HFF-Myc (cell line): ENCODE measurements around the gene UBE2G2.

ENCODE experiments used
- DNase-seq: peaks from one replicate; pipeline ENCODE4 v3.0.0-alpha.2; 2011; ENCODE audit warnings: low read depth; ENCODE audit errors: extremely low read depth
- H3K4me3 ChIP-seq: replicated peaks from 2 replicates; pipeline ENCODE4 v1.5.1; 2011; ENCODE audit warnings: low read depth, mild to moderate bottlenecking, control low read depth, low read length
- CTCF ChIP-seq: IDR thresholded peaks from 2 replicates; pipeline ENCODE4 v1.5.1; 2012; ENCODE audit warnings: mild to moderate bottlenecking, low read depth, low read length, control low read depth; ENCODE audit errors: missing control alignments

The UBE2G2 gene

GRCh38 chr21:44804762-44805161 is 3.1 kb upstream of the UBE2G2 start:
- H3K4me3 ChIP-seq = no peak overlapping the region
- no peak for TF ChIP-seq CTCF
- DNase-seq = no peak

- no peak overlapping the region for H3K4me3 ChIP-seq
- TF ChIP-seq CTCF = no peak
- DNase-seq = no peak
Observed at GRCh38 chr21:44803651-44804050, 2.0 kb upstream of the UBE2G2 start.

- TF ChIP-seq CTCF = no peak
- no peak for DNase-seq
- peak overlapping the region; percentile 93 for H3K4me3 ChIP-seq
Observed at GRCh38 chr21:44802396-44803153, 955 bp upstream of the UBE2G2 start.

- peak; percentile 27 for TF ChIP-seq CTCF
- H3K4me3 ChIP-seq = peak overlapping the region; percentile 93
- DNase-seq = no peak
Observed at GRCh38 chr21:44800971-44801467, 601 bp downstream of the UBE2G2 start.

- peak; percentile 33 for TF ChIP-seq CTCF
- H3K4me3 ChIP-seq = peak overlapping the region; percentile 93
- no peak for DNase-seq
Observed at GRCh38 chr21:44800103-44800502, 1.5 kb downstream of the UBE2G2 start.

GRCh38 chr21:44799646-44800045 is 2.0 kb downstream of the UBE2G2 start:
- no peak for DNase-seq
- H3K4me3 ChIP-seq = peak overlapping the region; percentile 93
- no peak for TF ChIP-seq CTCF
